OCI-LY1 (cell line): ENCODE results near the gene ZBED5.

Experiments used
- CTCF ChIP-seq: fragments of 200-600 bp; sonication (generic), shearing (Covaris generic); IDR thresholded peaks from 2 replicates; pipeline ENCODE4 v1.5.1; 2017; ENCODE audit warnings: mild to moderate bottlenecking, antibody characterized with exemption, low read length, moderate library complexity, mixed read lengths
- EZH2 ChIP-seq: fragments of 200-600 bp; sonication (generic), shearing (Covaris generic); IDR thresholded peaks from 2 replicates; pipeline ENCODE4 v1.8.0; 2017; ENCODE audit warnings: borderline replicate concordance, mixed run types, mild to moderate bottlenecking, antibody characterized with exemption, low read length, moderate library complexity, mixed read lengths

- TF ChIP-seq CTCF (no peak), EZH2 (no peak)
Observed at GRCh38 chr11:10897150-10897549, 39.3 kb upstream of the ZBED5 start.
